A549 (cell line): ENCODE results near the gene TNF. TPM values are rescaled to one million over a fixed set of nuclear protein-coding genes. Genes with fewer than 3 reads are reported as not detected.

Source experiments
- ATAC-seq, 2 experiments: fragments of 200-7000 bp in 1 of 2; fragments of >200 bp in 1 of 2; cut with Nextera tagmentation in 1 of 2; cut with Tn5 transposase in 1 of 2; 3 replicates each; pipeline versions ENCODE4 v1.8.0 to v1.9.1; 2018 to 2020; ENCODE audit warnings: mild to moderate bottlenecking in 1 of 2, moderate library complexity in 1 of 2
- CTCF ChIA-PET: fragments of 300-600 bp; sonication (Branson Sonifier 250); formaldehyde crosslinking; extraction: SDS; loops from one replicate; lab custom pipeline; 2021; ENCODE audit warnings: antibody characterized with exemption, inconsistent platforms; lab: Yijun Ruan, JAX
- POLR2A ChIA-PET: fragments of 350-600 bp; formaldehyde crosslinking; extraction: SDS; loops from one replicate; lab custom pipeline; 2021; ENCODE audit warnings: antibody characterized with exemption, inconsistent platforms; lab: Yijun Ruan, JAX
- DNase-seq, 2 experiments: peaks; one replicate each; pipeline versions ENCODE4 v3.0.0 to v3.0.0-alpha.2; 2011 to 2016; ENCODE audit warnings: low read depth in 1 of 2, low spot score in 1 of 2
- FAIRE-seq: peaks from 2 replicates; lab custom pipeline; 2011; peaks lifted over from hg19 to GRCh38; lab: Jason Lieb, UNC
- H3K27ac ChIP-seq, 2 experiments: fragments of >200 bp; sonication (Bioruptor Twin); formaldehyde crosslinking; 3 replicates each; pipeline ENCODE4 v1.5.1; 2016 to 2017
- H3K4me1 ChIP-seq: fragments of >200 bp; sonication (Bioruptor Twin); formaldehyde crosslinking; 3 replicates; pipeline ENCODE4 v1.6.1; 2016
- H3K4me2 ChIP-seq: fragments of >200 bp; sonication (Bioruptor Twin); formaldehyde crosslinking; 3 replicates; pipeline ENCODE4 v1.6.1; 2016
- H3K4me3 ChIP-seq: fragments of >200 bp; sonication (Bioruptor Twin); formaldehyde crosslinking; 3 replicates; pipeline ENCODE4 v1.5.1; 2016
- H3K9me3 ChIP-seq: fragments of >200 bp; sonication (Bioruptor Twin); formaldehyde crosslinking; 3 replicates; pipeline ENCODE4 v1.6.1; 2016
- BHLHE40 ChIP-seq: IDR thresholded peaks from 2 replicates; pipeline ENCODE4 v1.6.1; 2012; ENCODE audit warnings: low read depth, low read length, inconsistent platforms
- CBX2 ChIP-seq: fragments of 200-600 bp; sonication (generic); IDR thresholded peaks from 2 replicates; pipeline ENCODE4 v1.6.1; 2016; ENCODE audit warnings: low read depth, mild to moderate bottlenecking, borderline replicate concordance
- CBX8 ChIP-seq: fragments of 200-600 bp; sonication (generic); IDR thresholded peaks from 2 replicates; pipeline ENCODE4 v1.6.1; 2016
- CHD2 ChIP-seq: fragments of 150-350 bp; IDR thresholded peaks from 2 replicates; pipeline ENCODE4 v1.6.1; 2014; ENCODE audit warnings: low read length; ENCODE audit not compliant: partially characterized antibody
- CHD4 ChIP-seq: fragments of 200-600 bp; sonication (generic); IDR thresholded peaks from 2 replicates; pipeline ENCODE4 v1.6.1; 2016; ENCODE audit warnings: antibody characterized with exemption, mild to moderate bottlenecking, borderline replicate concordance
- EP300 ChIP-seq, 2 experiments: fragments of >200 bp; sonication (Bioruptor Twin); formaldehyde crosslinking; IDR thresholded peaks; 2 replicates in 1 of 2; 3 replicates in 1 of 2; pipeline ENCODE4 v1.6.1; 2016 to 2017
- HOXA7 ChIP-seq: fragments of 250-450 bp; sonication (Bioruptor Pico); IDR thresholded peaks from 2 replicates; pipeline ENCODE4 v1.5.0; 2020; ENCODE audit warnings: mild to moderate bottlenecking, moderate library complexity
- HOXB13 ChIP-seq: fragments of 250-450 bp; sonication (Bioruptor Pico); IDR thresholded peaks from 2 replicates; pipeline ENCODE4 v1.5.0; 2020; ENCODE audit warnings: low read depth, mild to moderate bottlenecking, moderate library complexity
- JUN ChIP-seq, 2 experiments: fragments of >200 bp; sonication (Bioruptor Twin); formaldehyde crosslinking; IDR thresholded peaks; 2 replicates in 1 of 2; 3 replicates in 1 of 2; pipeline ENCODE4 v1.6.1; 2016 to 2017
- KDM1A ChIP-seq: fragments of 200-600 bp; sonication (generic); IDR thresholded peaks from 2 replicates; pipeline ENCODE4 v1.6.1; 2016; ENCODE audit warnings: low read depth, mild to moderate bottlenecking
- MYC ChIP-seq: IDR thresholded peaks from 2 replicates; pipeline ENCODE4 v1.6.1; 2012; ENCODE audit warnings: mild to moderate bottlenecking, inconsistent platforms, low read length, improper control_type of control experiment, borderline replicate concordance
- POLR2AphosphoS2 ChIP-seq: conservative IDR thresholded peaks from 2 replicates; pipeline ENCODE4 v1.6.1; 2012; ENCODE audit warnings: low read length, improper control_type of control experiment, inconsistent platforms
- RCOR1 ChIP-seq: fragments of 150-350 bp; IDR thresholded peaks from 2 replicates; pipeline ENCODE4 v1.6.1; 2014; ENCODE audit warnings: antibody characterized with exemption, low read length, low read depth
- RFX5 ChIP-seq: fragments of 450-650 bp; IDR thresholded peaks from 2 replicates; pipeline ENCODE4 v1.7.1; 2014; ENCODE audit warnings: antibody characterized with exemption, mild to moderate bottlenecking, moderate library complexity
- RNF2 ChIP-seq: fragments of 200-600 bp; sonication (generic); IDR thresholded peaks from 2 replicates; pipeline ENCODE4 v1.6.1; 2016; ENCODE audit warnings: low read depth, mild to moderate bottlenecking, antibody characterized with exemption, moderate library complexity, borderline replicate concordance
- SREBF2 ChIP-seq: fragments of 450-650 bp; IDR thresholded peaks from 2 replicates; pipeline ENCODE4 v1.6.1; 2014; ENCODE audit warnings: mild to moderate bottlenecking, moderate library complexity
- TFCP2L1 ChIP-seq: fragments of 250-450 bp; sonication (Bioruptor Pico); IDR thresholded peaks from 2 replicates; pipeline ENCODE4 v1.5.0; 2021; ENCODE audit warnings: mild to moderate bottlenecking
- ZC3H11A ChIP-seq: fragments of 450-650 bp; IDR thresholded peaks from 2 replicates; pipeline ENCODE4 v1.6.1; 2014; ENCODE audit warnings: antibody characterized with exemption, mild to moderate bottlenecking
- ZSCAN20 ChIP-seq: fragments of 250-450 bp; sonication (Bioruptor Pico); IDR thresholded peaks from 2 replicates; pipeline ENCODE4 v1.8.0; 2022; ENCODE audit warnings: mild to moderate bottlenecking, moderate library complexity
- WGBS: methylation state at CpG from one replicate; pipeline ENCODE4 v1.1.6; 2017; ENCODE audit errors: missing lambda C conversion rate; 5-methylcytosine and 5-hydroxymethylcytosine counted together
- polyA plus RNA-seq, 4 experiments: library from polyadenylated mRNA; depleted of rRNA in 3 of 4; stranded (reverse); fragments of >200 nt; fragmentation: RNase III in 1 of 4; extraction: RNeasy Plus Mini Kit Qiagen cat#74134 plus additional on column Dnase treatment in 1 of 4; gene quantifications; 2 replicates in 3 of 4; 3 replicates in 1 of 4; pipeline ENCODE4 v1.2.3, GENCODE V29; 2011 to 2017
- TF ChIP-seq, protein P1 (sequence below): IDR thresholded peaks from 2 replicates; pipeline ENCODE4 v1.6.1; 2012
- TF ChIP-seq, protein P2 (sequence below): fragments of >200 bp; sonication (Bioruptor Twin); formaldehyde crosslinking; IDR thresholded peaks from 3 replicates; pipeline ENCODE4 v1.5.1; 2016
- TF ChIP-seq, protein P3 (sequence below): fragments of 200-600 bp; sonication (generic); IDR thresholded peaks from 2 replicates; pipeline ENCODE4 v1.6.1; 2016; ENCODE audit warnings: antibody characterized with exemption, mild to moderate bottlenecking, moderate library complexity
- TF ChIP-seq, protein P4 (sequence below): fragments of 150-350 bp; IDR thresholded peaks from 2 replicates; pipeline ENCODE4 v1.6.1; 2014; ENCODE audit warnings: low read depth, mild to moderate bottlenecking, low read length
- TF ChIP-seq, protein P5 (sequence below): fragments of >200 bp; sonication (Bioruptor Twin); formaldehyde crosslinking; IDR thresholded peaks from 2 replicates; pipeline ENCODE4 v1.6.1; 2016

TNF gene
- polyA plus RNA-seq, 2 of the 4 experiments (the other 2 are of a cell fraction) = not detected

DNA sequence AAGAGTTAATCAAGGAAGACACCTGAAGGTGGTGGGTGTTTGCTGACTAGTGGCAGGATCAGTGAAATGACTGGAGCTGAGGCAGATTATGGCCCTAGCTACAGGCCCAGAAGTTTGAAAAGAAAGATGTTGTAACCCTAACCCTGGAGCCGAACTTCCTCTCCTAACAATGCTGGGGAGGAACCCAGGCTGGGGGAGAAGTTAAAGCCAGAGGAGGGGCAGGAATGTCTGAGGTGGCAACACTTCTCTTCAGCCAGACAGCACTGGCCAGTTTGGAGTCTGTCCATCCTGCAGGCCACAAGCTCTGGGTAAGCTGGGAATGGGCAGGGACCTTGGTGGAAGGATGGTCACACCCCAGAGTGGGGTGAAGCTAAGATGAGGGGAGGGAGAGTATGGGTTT is 10.6 kb downstream of the TNF start, which contains the start of gene LST1:
Gene LST1, plus strand, starts transcription at position 270 of the 400 bp plus-strand sequence. CDS start 1,023 bp downstream, outside the sequence.
- CTCF ChIA-PET = interaction anchor here (0.7 to 18.3 kb wide), 6 partner anchors 8 to 93 kb away, joined by 3 to 338 read pairs (median 6); partner anchors contain the start of genes ATP6V1G2, NCR3 and NFKBIL1
- WGBS = 69% methylated on average over 1 of the region's 1 CpG

DNA sequence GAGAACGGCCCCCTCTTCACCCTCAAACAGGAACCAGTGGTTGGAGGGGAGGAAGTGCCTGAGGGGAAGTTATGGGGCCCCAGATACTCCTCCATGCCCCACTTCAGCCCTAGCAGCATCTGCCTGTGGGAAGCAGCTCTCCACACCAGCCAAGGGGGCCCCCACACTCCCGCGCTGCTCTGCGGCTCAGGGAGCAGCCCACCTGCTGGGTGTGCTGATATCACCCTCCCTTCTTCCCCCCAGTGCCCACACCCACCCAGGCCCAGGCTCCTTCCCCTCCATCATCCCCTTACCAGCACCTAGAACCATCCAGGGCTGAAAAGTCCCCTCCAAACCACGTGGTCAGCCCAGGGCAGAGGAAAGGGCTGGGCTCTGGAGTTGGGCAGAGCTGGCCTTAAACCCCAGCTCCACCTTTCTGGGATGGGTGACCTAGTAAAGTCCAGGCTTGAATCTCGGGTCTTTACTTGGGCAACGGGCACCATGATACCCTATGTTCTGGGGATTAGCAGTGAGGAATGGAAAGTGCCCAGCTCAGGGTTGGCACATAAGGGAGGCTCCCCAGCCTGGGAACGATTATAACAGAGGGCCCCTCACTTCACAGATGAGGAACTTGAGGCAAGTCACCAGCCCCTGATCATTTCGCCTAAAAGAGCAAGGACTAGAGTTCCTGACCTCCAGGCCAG is 11.4 kb downstream of the TNF start:
- ATAC-seq (no peak), DNase-seq (no peak)
- no peak overlapping the region for H3K4me2 ChIP-seq
- CTCF ChIA-PET = interaction anchor here (0.5 to 18.3 kb wide), 6 partner anchors 5 to 105 kb away, joined by 3 to 338 read pairs (median 6); partner anchors contain the start of genes ATP6V1G2, LST1, LTB and NCR3
- POLR2A ChIA-PET = no interaction called here
- H3K4me1 ChIP-seq = peaks cover 3% of the 10 kb centered on the region; the same call in 1 of the 3 replicates
- 66% methylated on average over 8 of the region's 9 CpGs for WGBS
- TF ChIP-seq RFX5 (no peak), HOXA7 (no peak), JUN (IDR thresholded peaks at IDR 0.05) (no peak), ZSCAN20 (no peak), CBX8 (no peak), EP300 (IDR thresholded peaks at IDR 0.05) (no peak), HOXB13 (CRISPR knock-in tag) (no peak), CBX2 (no peak), CHD4 (no peak), KDM1A (no peak), MYC (no peak), CHD2 (no peak)
- TF ChIP-seq, protein P1, sequence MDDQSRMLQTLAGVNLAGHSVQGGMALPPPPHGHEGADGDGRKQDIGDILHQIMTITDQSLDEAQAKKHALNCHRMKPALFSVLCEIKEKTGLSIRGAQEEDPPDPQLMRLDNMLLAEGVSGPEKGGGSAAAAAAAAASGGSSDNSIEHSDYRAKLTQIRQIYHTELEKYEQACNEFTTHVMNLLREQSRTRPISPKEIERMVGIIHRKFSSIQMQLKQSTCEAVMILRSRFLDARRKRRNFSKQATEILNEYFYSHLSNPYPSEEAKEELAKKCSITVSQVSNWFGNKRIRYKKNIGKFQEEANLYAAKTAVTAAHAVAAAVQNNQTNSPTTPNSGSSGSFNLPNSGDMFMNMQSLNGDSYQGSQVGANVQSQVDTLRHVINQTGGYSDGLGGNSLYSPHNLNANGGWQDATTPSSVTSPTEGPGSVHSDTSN = no peak
- TF ChIP-seq, protein P2, sequence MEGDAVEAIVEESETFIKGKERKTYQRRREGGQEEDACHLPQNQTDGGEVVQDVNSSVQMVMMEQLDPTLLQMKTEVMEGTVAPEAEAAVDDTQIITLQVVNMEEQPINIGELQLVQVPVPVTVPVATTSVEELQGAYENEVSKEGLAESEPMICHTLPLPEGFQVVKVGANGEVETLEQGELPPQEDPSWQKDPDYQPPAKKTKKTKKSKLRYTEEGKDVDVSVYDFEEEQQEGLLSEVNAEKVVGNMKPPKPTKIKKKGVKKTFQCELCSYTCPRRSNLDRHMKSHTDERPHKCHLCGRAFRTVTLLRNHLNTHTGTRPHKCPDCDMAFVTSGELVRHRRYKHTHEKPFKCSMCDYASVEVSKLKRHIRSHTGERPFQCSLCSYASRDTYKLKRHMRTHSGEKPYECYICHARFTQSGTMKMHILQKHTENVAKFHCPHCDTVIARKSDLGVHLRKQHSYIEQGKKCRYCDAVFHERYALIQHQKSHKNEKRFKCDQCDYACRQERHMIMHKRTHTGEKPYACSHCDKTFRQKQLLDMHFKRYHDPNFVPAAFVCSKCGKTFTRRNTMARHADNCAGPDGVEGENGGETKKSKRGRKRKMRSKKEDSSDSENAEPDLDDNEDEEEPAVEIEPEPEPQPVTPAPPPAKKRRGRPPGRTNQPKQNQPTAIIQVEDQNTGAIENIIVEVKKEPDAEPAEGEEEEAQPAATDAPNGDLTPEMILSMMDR = no peak
- TF ChIP-seq, protein P3, sequence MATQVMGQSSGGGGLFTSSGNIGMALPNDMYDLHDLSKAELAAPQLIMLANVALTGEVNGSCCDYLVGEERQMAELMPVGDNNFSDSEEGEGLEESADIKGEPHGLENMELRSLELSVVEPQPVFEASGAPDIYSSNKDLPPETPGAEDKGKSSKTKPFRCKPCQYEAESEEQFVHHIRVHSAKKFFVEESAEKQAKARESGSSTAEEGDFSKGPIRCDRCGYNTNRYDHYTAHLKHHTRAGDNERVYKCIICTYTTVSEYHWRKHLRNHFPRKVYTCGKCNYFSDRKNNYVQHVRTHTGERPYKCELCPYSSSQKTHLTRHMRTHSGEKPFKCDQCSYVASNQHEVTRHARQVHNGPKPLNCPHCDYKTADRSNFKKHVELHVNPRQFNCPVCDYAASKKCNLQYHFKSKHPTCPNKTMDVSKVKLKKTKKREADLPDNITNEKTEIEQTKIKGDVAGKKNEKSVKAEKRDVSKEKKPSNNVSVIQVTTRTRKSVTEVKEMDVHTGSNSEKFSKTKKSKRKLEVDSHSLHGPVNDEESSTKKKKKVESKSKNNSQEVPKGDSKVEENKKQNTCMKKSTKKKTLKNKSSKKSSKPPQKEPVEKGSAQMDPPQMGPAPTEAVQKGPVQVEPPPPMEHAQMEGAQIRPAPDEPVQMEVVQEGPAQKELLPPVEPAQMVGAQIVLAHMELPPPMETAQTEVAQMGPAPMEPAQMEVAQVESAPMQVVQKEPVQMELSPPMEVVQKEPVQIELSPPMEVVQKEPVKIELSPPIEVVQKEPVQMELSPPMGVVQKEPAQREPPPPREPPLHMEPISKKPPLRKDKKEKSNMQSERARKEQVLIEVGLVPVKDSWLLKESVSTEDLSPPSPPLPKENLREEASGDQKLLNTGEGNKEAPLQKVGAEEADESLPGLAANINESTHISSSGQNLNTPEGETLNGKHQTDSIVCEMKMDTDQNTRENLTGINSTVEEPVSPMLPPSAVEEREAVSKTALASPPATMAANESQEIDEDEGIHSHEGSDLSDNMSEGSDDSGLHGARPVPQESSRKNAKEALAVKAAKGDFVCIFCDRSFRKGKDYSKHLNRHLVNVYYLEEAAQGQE = no peak
- TF ChIP-seq, protein P4, sequence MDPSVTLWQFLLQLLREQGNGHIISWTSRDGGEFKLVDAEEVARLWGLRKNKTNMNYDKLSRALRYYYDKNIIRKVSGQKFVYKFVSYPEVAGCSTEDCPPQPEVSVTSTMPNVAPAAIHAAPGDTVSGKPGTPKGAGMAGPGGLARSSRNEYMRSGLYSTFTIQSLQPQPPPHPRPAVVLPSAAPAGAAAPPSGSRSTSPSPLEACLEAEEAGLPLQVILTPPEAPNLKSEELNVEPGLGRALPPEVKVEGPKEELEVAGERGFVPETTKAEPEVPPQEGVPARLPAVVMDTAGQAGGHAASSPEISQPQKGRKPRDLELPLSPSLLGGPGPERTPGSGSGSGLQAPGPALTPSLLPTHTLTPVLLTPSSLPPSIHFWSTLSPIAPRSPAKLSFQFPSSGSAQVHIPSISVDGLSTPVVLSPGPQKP = no peak
- TF ChIP-seq, protein P5, sequence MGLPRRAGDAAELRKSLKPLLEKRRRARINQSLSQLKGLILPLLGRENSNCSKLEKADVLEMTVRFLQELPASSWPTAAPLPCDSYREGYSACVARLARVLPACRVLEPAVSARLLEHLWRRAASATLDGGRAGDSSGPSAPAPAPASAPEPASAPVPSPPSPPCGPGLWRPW = no peak
- TF ChIP-seq, all 56 proteins: peak for 0
- FAIRE-seq = no peak
- Histone ChIP-seq H3K9me3 (no peaks in the 10 kb centered on the region), H3K27ac (no peak overlapping the region), H3K4me3 (no peak overlapping the region)

More for the DNA sequence above, 10.6 kb downstream of the TNF start, which contains the start of gene LST1:
- H3K27ac ChIP-seq = no peak within 1 kb of the TSS
- FAIRE-seq (no peak), DNase-seq (no peak), ATAC-seq (no peak)
- no peak within 1 kb of the TSS for H3K4me3 ChIP-seq
- POLR2A ChIA-PET = no interaction called here
- no peaks in the 10 kb centered on the region for H3K9me3 ChIP-seq
- H3K4me1 ChIP-seq = peaks cover 6% of the 10 kb centered on the region; the same call in 1 of the 3 replicates
- no peak within 1 kb of the TSS for H3K4me2 ChIP-seq
- TF ChIP-seq BHLHE40 = no peak
- TF ChIP-seq, protein P2 = no peak
- no peak for TF ChIP-seq HOXA7
- TF ChIP-seq POLR2AphosphoS2 = no peak
- TF ChIP-seq RCOR1 = no peak
- TF ChIP-seq SREBF2 = no peak
- no peak for TF ChIP-seq HOXB13 (CRISPR knock-in tag)
- no peak for TF ChIP-seq ZC3H11A
- TF ChIP-seq, protein P4 = no peak
- TF ChIP-seq TFCP2L1 (CRISPR knock-in tag) = no peak
- TF ChIP-seq RNF2 = no peak
